Mucosa of descending colon (tissue), 3 donors: ENCODE results near the gene CHEK1. TPM values are rescaled to one million over a fixed set of nuclear protein-coding genes. Genes with fewer than 3 reads are reported as not detected.

Experiments used
- ATAC-seq: fragments of 200-7000 bp; cut with Tn5 transposase; one replicate; pipeline ENCODE4 v1.9.1; 2020; ENCODE audit warnings: mild to moderate bottlenecking, moderate library complexity
- DNase-seq, 3 donors: peaks; one replicate each; pipeline ENCODE4 v3.0.0-alpha.2; 2020
- H3K36me3 ChIP-seq: fragments of 200-600 bp; one replicate; pipeline ENCODE4 v1.8.0; 2021; ENCODE audit warnings: low read depth, mild to moderate bottlenecking
- H3K4me1 ChIP-seq: fragments of 200-600 bp; one replicate; pipeline ENCODE4 v1.8.0; 2021; ENCODE audit warnings: low read depth, mild to moderate bottlenecking
- H3K4me3 ChIP-seq: fragments of 200-600 bp; one replicate; pipeline ENCODE4 v1.8.0; 2021; ENCODE audit warnings: mild to moderate bottlenecking
- H3K9me3 ChIP-seq: fragments of 200-600 bp; one replicate; pipeline ENCODE4 v1.8.0; 2021; ENCODE audit warnings: mild to moderate bottlenecking
- CTCF ChIP-seq: fragments of 200-600 bp; IDR thresholded peaks from one replicate; pipeline ENCODE4 v1.8.0; 2022; ENCODE audit warnings: antibody characterized with exemption, mild to moderate bottlenecking
- intact Hi-C, 2 donors: fragments of 100-400 bp; cut with DNase I in 1 of 2; cut with micrococcal nuclease in 1 of 2; formaldehyde crosslinking; loops; one replicate each; pipeline versions ENCODE4 v1.11.0 to v1.11.1; 2022; cut with DNase I, micrococcal nuclease
- total RNA-seq, 3 donors: library from RNA; stranded (reverse); fragmentation: NEBNext Ultra II Directional in 2 of 3; extraction: Animal tissue kit (Norgen Biotek cat#: 25700) in 2 of 3; gene quantifications; one replicate each; pipeline versions ENCODE4 v1.2.1 to v1.2.4, GENCODE V29; 2021 to 2023
- donor health status: DM: no; HTN: no; CAD: no; lungs with moderate emphysema.
- donor health status: DM: no; HTN: no; CAD: no.
- donor health status: DM: no; HTN: yes; CAD: no.

The CHEK1 gene
- total RNA-seq, 3 donors from 2014 or later = 5.6 to 15.0 (median 8.8) TPM

- H3K4me3 ChIP-seq = no peak overlapping the region
- TF ChIP-seq CTCF = no peak
- H3K36me3 ChIP-seq = no peaks in the 10 kb centered on the region
- H3K4me1 ChIP-seq = no peaks in the 10 kb centered on the region
- intact Hi-C loops = no loop called here
- ATAC-seq (no peak), DNase-seq (no peak)
- no peaks in the 10 kb centered on the region for H3K9me3 ChIP-seq
These were observed 46.6 kb downstream of the CHEK1 start for GRCh38 chr11:125671561-125671960.

- Histone ChIP-seq H3K4me3 (no peak overlapping the region), H3K4me1 (no peaks in the 10 kb centered on the region), H3K36me3 (no peaks in the 10 kb centered on the region), H3K9me3 (no peaks in the 10 kb centered on the region)
- intact Hi-C loops = no loop called here
- TF ChIP-seq CTCF = no peak
- no peak for DNase-seq
- ATAC-seq = no peak
These were observed 49.2 kb downstream of the CHEK1 start for GRCh38 chr11:125674210-125674609.

GRCh38 chr11:125675196-125675595 lies 50.2 kb downstream of the CHEK1 start:
- no peak for ATAC-seq

GRCh38 chr11:125679397-125679796 lies 54.4 kb downstream of the CHEK1 start:
- intact Hi-C loops = no loop called here
- DNase-seq (no peak), ATAC-seq (no peak)
- Histone ChIP-seq H3K9me3 (no peaks in the 10 kb centered on the region), H3K4me3 (no peak overlapping the region), H3K36me3 (no peaks in the 10 kb centered on the region), H3K4me1 (no peaks in the 10 kb centered on the region)
- TF ChIP-seq CTCF = no peak

More at GRCh38 chr11:125675196-125675595, 50.2 kb downstream of the CHEK1 start:
- no peak for TF ChIP-seq CTCF
- H3K4me1 ChIP-seq = no peaks in the 10 kb centered on the region
- no peak for DNase-seq
- no peaks in the 10 kb centered on the region for H3K36me3 ChIP-seq
- no peaks in the 10 kb centered on the region for H3K9me3 ChIP-seq
- H3K4me3 ChIP-seq = no peak overlapping the region
- intact Hi-C loops = no loop called here

- H3K36me3 ChIP-seq = no peaks in the 10 kb centered on the region
- H3K4me1 ChIP-seq = no peaks in the 10 kb centered on the region
- intact Hi-C loops = no loop called here
- no peak for DNase-seq
- no peaks in the 10 kb centered on the region for H3K9me3 ChIP-seq
- TF ChIP-seq CTCF = no peak
- ATAC-seq = no peak
- H3K4me3 ChIP-seq = no peak overlapping the region
These were observed 54.9 kb downstream of the CHEK1 start for GRCh38 chr11:125679837-125680236.

GRCh38 chr11:125680747-125681146 lies 55.8 kb downstream of the CHEK1 start, which contains the start of gene ACRV1:
Gene ACRV1, minus strand, starts transcription at chr11:125680847. Its CDS starts 67 bp downstream, at chr11:125680780.
- intact Hi-C loops = no loop called here

More at GRCh38 chr11:125680747-125681146, 55.8 kb downstream of the CHEK1 start, which contains the start of gene ACRV1:
- H3K9me3 ChIP-seq = no peaks in the 10 kb centered on the region
- H3K4me1 ChIP-seq = no peaks in the 10 kb centered on the region
- DNase-seq (no peak), ATAC-seq (no peak)
- H3K36me3 ChIP-seq = no peaks in the 10 kb centered on the region
- no peak within 1 kb of the TSS for H3K4me3 ChIP-seq
- no peak for TF ChIP-seq CTCF
